Activated naive CD8-positive, alpha-beta T cell treated with anti-CD3 and anti-CD28 coated beads, Interleukin-2, amount 10 ng/mL, durations not matched to agents 7 days and 5 days (primary cell): Measurements from ENCODE around the gene PHLDA1. TPM values are rescaled to one million over a fixed set of nuclear protein-coding genes. Genes with fewer than 3 reads are reported as not detected.
"Not testable (repeated sequence)": the region's sequence is repeated elsewhere in the genome, so short reads cannot be mapped to it uniquely, and the experiment has no call there.

Experiments
- ATAC-seq: fragments of 150-1000 bp; cut with Tn5 transposase; one replicate; pipeline ENCODE4 v1.10.0; 2021; ENCODE audit warnings: low read depth, moderate library complexity
- POLR2A ChIA-PET: fragments of 350-600 bp; sonication (Branson Sonifier 250); formaldehyde crosslinking; loops from one replicate; lab custom pipeline; 2021; ENCODE audit warnings: antibody characterized with exemption; lab: Charles Lee
- DNase-seq: peaks from one replicate; pipeline ENCODE4 v3.0.0; 2021
- H3K27ac Mint-ChIP-seq: one replicate; pipeline ENCODE4 v1.8.0; 2022; ENCODE audit warnings: mild to moderate bottlenecking, mixed read lengths
- H3K27me3 Mint-ChIP-seq: one replicate; pipeline ENCODE4 v1.8.0; 2022; ENCODE audit warnings: mild to moderate bottlenecking, moderate library complexity, mixed read lengths
- H3K36me3 Mint-ChIP-seq: one replicate; pipeline ENCODE4 v1.8.0; 2021; ENCODE audit warnings: mild to moderate bottlenecking, mixed read lengths
- H3K4me1 Mint-ChIP-seq: one replicate; pipeline ENCODE4 v1.8.0; 2021; ENCODE audit warnings: mixed read lengths
- H3K4me3 Mint-ChIP-seq: one replicate; pipeline ENCODE4 v1.8.0; 2022; ENCODE audit warnings: mild to moderate bottlenecking, moderate library complexity, mixed read lengths
- H3K9me3 Mint-ChIP-seq: one replicate; pipeline ENCODE4 v1.8.0; 2021; ENCODE audit warnings: mixed read lengths
- total RNA-seq, 2 experiments: library from RNA; stranded (reverse); gene quantifications; one replicate each; pipeline ENCODE4 v1.2.3, GENCODE V29; 2021

Gene PHLDA1
- total RNA-seq, 2 experiments from 2014 or later = 5.2 to 5.8 TPM

GRCh38 chr12:75983851-75984250 is 47.7 kb downstream of the PHLDA1 start:
- H3K9me3 Mint-ChIP-seq, DNase-seq, H3K27ac Mint-ChIP-seq, H3K36me3 Mint-ChIP-seq, H3K4me3 Mint-ChIP-seq, H3K27me3 Mint-ChIP-seq, ATAC-seq: not testable (repeated sequence)
- POLR2A ChIA-PET = interaction anchor here (0.7 kb wide), 1 partner anchor 20 kb away, joined by 4 read pairs; no protein-coding TSS in a partner anchor
- H3K4me1 Mint-ChIP-seq = peaks cover 37% of the 10 kb centered on the region

- H3K9me3 Mint-ChIP-seq = peaks cover 2% of the 10 kb centered on the region
- no peaks in the 10 kb centered on the region for H3K27me3 Mint-ChIP-seq
- no peak overlapping the region for H3K4me3 Mint-ChIP-seq
- DNase-seq (no peak), ATAC-seq (no peak)
- H3K36me3 Mint-ChIP-seq = peaks cover 2% of the 10 kb centered on the region
- H3K4me1 Mint-ChIP-seq = peaks cover 44% of the 10 kb centered on the region
- POLR2A ChIA-PET = no interaction called here
- H3K27ac Mint-ChIP-seq = no peak overlapping the region
These were observed 48.5 kb downstream of the PHLDA1 start for GRCh38 chr12:75982979-75983660.

GRCh38 chr12:75982169-75982564 is 49.4 kb downstream of the PHLDA1 start:
- no peaks in the 10 kb centered on the region for H3K27me3 Mint-ChIP-seq
- no peak overlapping the region for H3K4me3 Mint-ChIP-seq
- no peaks in the 10 kb centered on the region for H3K9me3 Mint-ChIP-seq
- no peaks in the 10 kb centered on the region for H3K36me3 Mint-ChIP-seq
- peaks cover 52% of the 10 kb centered on the region for H3K4me1 Mint-ChIP-seq
- no peak overlapping the region for H3K27ac Mint-ChIP-seq
- POLR2A ChIA-PET = no interaction called here
- no peak for DNase-seq
- ATAC-seq = no peak

- ATAC-seq (no peak), DNase-seq (no peak)
- POLR2A ChIA-PET = interaction anchor here (0.6 to 1.8 kb wide), 2 partner anchors 11 to 39 kb away, joined by 4 to 6 read pairs; no protein-coding TSS in a partner anchor
- H3K27me3 Mint-ChIP-seq = no peaks in the 10 kb centered on the region
- H3K9me3 Mint-ChIP-seq = no peaks in the 10 kb centered on the region
- no peaks in the 10 kb centered on the region for H3K36me3 Mint-ChIP-seq
- no peak overlapping the region for H3K27ac Mint-ChIP-seq
- H3K4me3 Mint-ChIP-seq = no peak overlapping the region
- peaks cover 54% of the 10 kb centered on the region for H3K4me1 Mint-ChIP-seq
These were observed 50.1 kb downstream of the PHLDA1 start for GRCh38 chr12:75981247-75982168.

GRCh38 chr12:75979181-75979580 is 52.4 kb downstream of the PHLDA1 start:
- Mint-ChIP-seq H3K4me3 (peak overlapping the region; percentile 65), H3K4me1 (peaks cover 49% of the 10 kb centered on the region), H3K36me3 (peaks cover 2% of the 10 kb centered on the region), H3K27me3 (no peaks in the 10 kb centered on the region), H3K27ac (peak overlapping the region; percentile 93), H3K9me3 (no peaks in the 10 kb centered on the region)
- DNase-seq (no peak), ATAC-seq (peak; percentile 77)
- POLR2A ChIA-PET = interaction anchor here (1.6 to 2.8 kb wide), 5 partner anchors 10 to 52 kb away, joined by 3 to 19 read pairs (median 12); partner anchors contain the start of gene PHLDA1

- ATAC-seq = peak; percentile 8
- no peaks in the 10 kb centered on the region for H3K9me3 Mint-ChIP-seq
- peak overlapping the region; percentile 93 for H3K27ac Mint-ChIP-seq
- POLR2A ChIA-PET = interaction anchor here (1.1 to 2.8 kb wide), 6 partner anchors 10 to 52 kb away, joined by 3 to 19 read pairs (median 10); partner anchors contain the start of gene PHLDA1
- peaks cover 49% of the 10 kb centered on the region for H3K4me1 Mint-ChIP-seq
- DNase-seq = no peak
- H3K36me3 Mint-ChIP-seq = peaks cover 2% of the 10 kb centered on the region
- H3K27me3 Mint-ChIP-seq = no peaks in the 10 kb centered on the region
- H3K4me3 Mint-ChIP-seq = peak overlapping the region; percentile 74
These were observed 52.9 kb downstream of the PHLDA1 start for GRCh38 chr12:75978677-75979076.

- Mint-ChIP-seq H3K4me1 (peaks cover 43% of the 10 kb centered on the region), H3K36me3 (peaks cover 2% of the 10 kb centered on the region), H3K27me3 (no peaks in the 10 kb centered on the region), H3K4me3 (peak overlapping the region; percentile 74), H3K9me3 (no peaks in the 10 kb centered on the region), H3K27ac (peak overlapping the region; percentile 93)
- POLR2A ChIA-PET = interaction anchor here (0.5 to 2.8 kb wide), 8 partner anchors 9 to 520 kb away, joined by 3 to 19 read pairs (median 5); partner anchors contain the start of gene PHLDA1
- DNase-seq (peak; percentile 50), ATAC-seq (peak; percentile 90)
These were observed 53.5 kb downstream of the PHLDA1 start for GRCh38 chr12:75977952-75978671.

GRCh38 chr12:75977590-75977951 is 54.0 kb downstream of the PHLDA1 start:
- peaks cover 5% of the 10 kb centered on the region for H3K36me3 Mint-ChIP-seq
- peak overlapping the region; percentile 93 for H3K27ac Mint-ChIP-seq
- H3K4me3 Mint-ChIP-seq = peak overlapping the region; percentile 74
- DNase-seq (no peak), ATAC-seq (peak; percentile 7)
- peaks cover 40% of the 10 kb centered on the region for H3K4me1 Mint-ChIP-seq
- H3K9me3 Mint-ChIP-seq = peaks cover 3% of the 10 kb centered on the region
- POLR2A ChIA-PET = interaction anchor here (0.5 to 2.8 kb wide), 7 partner anchors 28 to 521 kb away, joined by 3 to 19 read pairs (median 7); partner anchors contain the start of gene PHLDA1
- H3K27me3 Mint-ChIP-seq = no peaks in the 10 kb centered on the region

GRCh38 chr12:75976913-75977312 is 54.7 kb downstream of the PHLDA1 start:
- DNase-seq (no peak), ATAC-seq (no peak)
- Mint-ChIP-seq H3K27ac (no peak overlapping the region), H3K4me3 (no peak overlapping the region), H3K4me1 (peaks cover 40% of the 10 kb centered on the region), H3K9me3 (peaks cover 8% of the 10 kb centered on the region), H3K36me3 (peaks cover 6% of the 10 kb centered on the region), H3K27me3 (no peaks in the 10 kb centered on the region)
- POLR2A ChIA-PET = interaction anchor here (1.5 to 1.9 kb wide), 2 partner anchors 31 to 44 kb away, joined by 7 to 12 read pairs; no protein-coding TSS in a partner anchor

GRCh38 chr12:75976113-75976512 is 55.5 kb downstream of the PHLDA1 start:
- POLR2A ChIA-PET = no interaction called here
- peaks cover 6% of the 10 kb centered on the region for H3K36me3 Mint-ChIP-seq
- H3K27me3 Mint-ChIP-seq = no peaks in the 10 kb centered on the region
- ATAC-seq (no peak), DNase-seq (no peak)
- H3K27ac Mint-ChIP-seq = no peak overlapping the region
- H3K4me1 Mint-ChIP-seq = peaks cover 40% of the 10 kb centered on the region
- peaks cover 8% of the 10 kb centered on the region for H3K9me3 Mint-ChIP-seq
- H3K4me3 Mint-ChIP-seq = no peak overlapping the region

GRCh38 chr12:75975702-75976101 is 55.9 kb downstream of the PHLDA1 start:
- peaks cover 8% of the 10 kb centered on the region for H3K9me3 Mint-ChIP-seq
- no peak overlapping the region for H3K27ac Mint-ChIP-seq
- H3K4me3 Mint-ChIP-seq = no peak overlapping the region
- peaks cover 37% of the 10 kb centered on the region for H3K4me1 Mint-ChIP-seq
- POLR2A ChIA-PET = interaction anchor here (0.7 kb wide), 1 partner anchor 15 kb away, joined by 4 read pairs; no protein-coding TSS in a partner anchor
- no peaks in the 10 kb centered on the region for H3K27me3 Mint-ChIP-seq
- no peak for ATAC-seq
- DNase-seq = no peak
- peaks cover 6% of the 10 kb centered on the region for H3K36me3 Mint-ChIP-seq
